DND-41 (cell line): ENCODE data around the gene STAG3.

Experiments
- ATAC-seq: fragments of 200-7000 bp; cut with Tn5 transposase; 3 replicates; pipeline ENCODE4 v1.9.1; 2021; ENCODE audit warnings: low read depth; ENCODE audit not compliant: insufficient read depth
- DNase-seq: peaks from one replicate; pipeline ENCODE4 v3.0.0-alpha.2; 2020
- H2AFZ ChIP-seq: 2 replicates; pipeline ENCODE4 v1.6.0; 2012; ENCODE audit warnings: low read depth, low read length
- H3K27ac ChIP-seq: 2 replicates; pipeline ENCODE4 v1.5.1; 2012; ENCODE audit warnings: low read length, inconsistent platforms
- H3K27me3 ChIP-seq: fragments of 200-600 bp; sonication (generic); 2 replicates; pipeline ENCODE4 v1.6.0; 2012; ENCODE audit warnings: low read length, mild to moderate bottlenecking, inconsistent platforms; ENCODE audit not compliant: insufficient read depth, poor library complexity
- H3K36me3 ChIP-seq: 2 replicates; pipeline ENCODE4 v1.5.1; 2012; ENCODE audit warnings: low read length, inconsistent platforms; ENCODE audit not compliant: insufficient read depth
- H3K4me1 ChIP-seq: 2 replicates; pipeline ENCODE4 v1.5.1; 2012; ENCODE audit warnings: mild to moderate bottlenecking, low read length; ENCODE audit not compliant: insufficient read depth
- H3K4me2 ChIP-seq: 2 replicates; pipeline ENCODE4 v1.6.0; 2012; ENCODE audit warnings: mild to moderate bottlenecking, moderate library complexity, low read length, inconsistent platforms; ENCODE audit not compliant: insufficient read depth
- H3K4me3 ChIP-seq, 2 experiments: fragments of 200-600 bp in 1 of 2; shearing (Covaris generic) in 1 of 2; 2 replicates each; pipeline ENCODE4 v1.5.1; 2012 to 2016; ENCODE audit warnings: inconsistent platforms in 2 of 2, low read length in 2 of 2, mild to moderate bottlenecking in 2 of 2, low read depth in 1 of 2, moderate library complexity in 1 of 2
- H3K79me2 ChIP-seq: 2 replicates; pipeline ENCODE4 v1.6.0; 2012; ENCODE audit warnings: low read length, inconsistent platforms; ENCODE audit not compliant: insufficient read depth
- H3K9ac ChIP-seq: 2 replicates; pipeline ENCODE4 v1.6.0; 2012; ENCODE audit warnings: low read depth, mild to moderate bottlenecking, inconsistent platforms, low read length, moderate library complexity
- H3K9me3 ChIP-seq: 2 replicates; pipeline ENCODE4 v1.5.1; 2012; ENCODE audit warnings: low read length, moderate library complexity, mild to moderate bottlenecking, inconsistent platforms; ENCODE audit not compliant: insufficient read depth, severe bottlenecking
- H4K20me1 ChIP-seq: 2 replicates; pipeline ENCODE4 v1.6.0; 2012; ENCODE audit warnings: low read length; ENCODE audit not compliant: insufficient read depth
- EZH2 ChIP-seq: IDR thresholded peaks from 3 replicates; pipeline ENCODE4 v1.6.1; 2012; ENCODE audit warnings: borderline replicate concordance, low read depth, mild to moderate bottlenecking, moderate library complexity, low read length, inconsistent platforms; ENCODE audit not compliant: severe bottlenecking
- TF ChIP-seq, protein P1 (sequence below): IDR thresholded peaks from 2 replicates; pipeline ENCODE4 v1.5.1; 2012; ENCODE audit warnings: borderline replicate concordance, low read length, moderate library complexity, mild to moderate bottlenecking; ENCODE audit not compliant: poor library complexity, severe bottlenecking; ENCODE audit errors: extremely low read depth

The STAG3 gene

GRCh38 chr7:100157069-100157333 lies 20.7 kb upstream of the STAG3 start:
- Histone ChIP-seq H2AFZ (no peak overlapping the region), H3K9ac (peak overlapping the region; percentile 96; the same call in 1 of the 2 replicates), H3K4me2 (peak overlapping the region; percentile 68), H3K27ac (no peak overlapping the region), H3K36me3 (peaks cover 51% of the 10 kb centered on the region), H4K20me1 (peaks cover 27% of the 10 kb centered on the region), H3K27me3 (no peaks in the 10 kb centered on the region), H3K4me3 (peak overlapping the region in 1 of 2 experiments; percentile 87; a peak in 2 of 4 replicates), H3K79me2 (peaks cover 42% of the 10 kb centered on the region), H3K9me3 (no peaks in the 10 kb centered on the region), H3K4me1 (peaks cover 36% of the 10 kb centered on the region)
- no peak for DNase-seq
- no peak for TF ChIP-seq EZH2
- TF ChIP-seq, protein P1, sequence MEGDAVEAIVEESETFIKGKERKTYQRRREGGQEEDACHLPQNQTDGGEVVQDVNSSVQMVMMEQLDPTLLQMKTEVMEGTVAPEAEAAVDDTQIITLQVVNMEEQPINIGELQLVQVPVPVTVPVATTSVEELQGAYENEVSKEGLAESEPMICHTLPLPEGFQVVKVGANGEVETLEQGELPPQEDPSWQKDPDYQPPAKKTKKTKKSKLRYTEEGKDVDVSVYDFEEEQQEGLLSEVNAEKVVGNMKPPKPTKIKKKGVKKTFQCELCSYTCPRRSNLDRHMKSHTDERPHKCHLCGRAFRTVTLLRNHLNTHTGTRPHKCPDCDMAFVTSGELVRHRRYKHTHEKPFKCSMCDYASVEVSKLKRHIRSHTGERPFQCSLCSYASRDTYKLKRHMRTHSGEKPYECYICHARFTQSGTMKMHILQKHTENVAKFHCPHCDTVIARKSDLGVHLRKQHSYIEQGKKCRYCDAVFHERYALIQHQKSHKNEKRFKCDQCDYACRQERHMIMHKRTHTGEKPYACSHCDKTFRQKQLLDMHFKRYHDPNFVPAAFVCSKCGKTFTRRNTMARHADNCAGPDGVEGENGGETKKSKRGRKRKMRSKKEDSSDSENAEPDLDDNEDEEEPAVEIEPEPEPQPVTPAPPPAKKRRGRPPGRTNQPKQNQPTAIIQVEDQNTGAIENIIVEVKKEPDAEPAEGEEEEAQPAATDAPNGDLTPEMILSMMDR: no peak
- no peak for ATAC-seq

DNA sequence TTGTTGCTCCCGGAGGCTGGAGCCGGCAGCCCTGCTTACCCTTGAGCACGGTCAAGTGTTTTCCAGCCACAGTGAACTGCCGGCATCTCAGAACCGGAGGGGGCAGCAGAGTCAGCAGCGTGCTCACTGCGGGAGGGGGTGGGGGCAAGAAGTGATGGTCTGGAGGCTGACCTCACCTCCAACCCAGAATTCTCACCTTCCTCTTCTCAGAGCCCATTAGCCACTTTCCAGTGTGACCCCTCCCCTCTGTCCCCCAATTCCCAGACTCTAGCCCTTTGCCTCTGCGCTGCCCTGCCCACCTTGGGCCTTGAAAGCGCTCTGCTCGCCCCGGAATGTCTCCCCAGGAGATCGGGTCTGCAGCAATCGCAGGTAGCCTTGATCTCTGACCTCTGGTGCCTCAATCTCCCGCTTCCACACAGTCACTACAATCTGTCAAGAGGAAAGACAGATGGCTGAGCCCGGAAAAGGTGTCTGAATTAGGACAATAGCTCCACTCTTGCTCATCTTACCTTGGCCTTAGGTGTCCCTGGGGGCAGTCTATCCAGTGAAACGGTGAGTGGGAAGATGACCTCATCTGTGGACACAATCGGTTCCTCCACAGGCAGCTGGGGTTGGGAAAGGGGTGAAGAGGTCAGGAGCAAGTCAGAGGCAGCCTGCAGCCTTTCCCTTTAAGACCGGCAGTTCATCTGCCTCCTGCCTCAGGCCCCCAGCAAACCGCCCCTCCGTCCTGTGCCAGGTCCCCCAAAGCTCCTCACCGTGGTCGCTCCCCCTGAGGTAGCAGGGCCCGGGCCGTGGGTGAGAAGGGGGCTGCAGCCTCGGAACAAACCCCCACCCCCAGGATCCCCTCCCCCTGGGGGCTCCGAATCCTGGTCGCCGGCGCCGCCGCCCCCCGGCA lies 20.1 kb upstream of the STAG3 start:
- H3K36me3 ChIP-seq: peaks cover 47% of the 10 kb centered on the region
- no peaks in the 10 kb centered on the region for H3K27me3 ChIP-seq
- H3K79me2 ChIP-seq: peaks cover 42% of the 10 kb centered on the region
- DNase-seq (no peak), ATAC-seq (peak; percentile 10; the same call in 1 of the 3 replicates)
- H3K27ac ChIP-seq: peak overlapping the region; percentile 69
- TF ChIP-seq, protein P1: no peak
- no peak for TF ChIP-seq EZH2
- peaks cover 36% of the 10 kb centered on the region for H3K4me1 ChIP-seq
- H4K20me1 ChIP-seq: peaks cover 27% of the 10 kb centered on the region
- no peaks in the 10 kb centered on the region for H3K9me3 ChIP-seq
- H3K4me2 ChIP-seq: peak overlapping the region; percentile 68
- peak overlapping the region; percentile 96 for H3K9ac ChIP-seq
- no peak overlapping the region for H2AFZ ChIP-seq
- peak overlapping the region; percentile 87 to 99 for H3K4me3 ChIP-seq

DNA sequence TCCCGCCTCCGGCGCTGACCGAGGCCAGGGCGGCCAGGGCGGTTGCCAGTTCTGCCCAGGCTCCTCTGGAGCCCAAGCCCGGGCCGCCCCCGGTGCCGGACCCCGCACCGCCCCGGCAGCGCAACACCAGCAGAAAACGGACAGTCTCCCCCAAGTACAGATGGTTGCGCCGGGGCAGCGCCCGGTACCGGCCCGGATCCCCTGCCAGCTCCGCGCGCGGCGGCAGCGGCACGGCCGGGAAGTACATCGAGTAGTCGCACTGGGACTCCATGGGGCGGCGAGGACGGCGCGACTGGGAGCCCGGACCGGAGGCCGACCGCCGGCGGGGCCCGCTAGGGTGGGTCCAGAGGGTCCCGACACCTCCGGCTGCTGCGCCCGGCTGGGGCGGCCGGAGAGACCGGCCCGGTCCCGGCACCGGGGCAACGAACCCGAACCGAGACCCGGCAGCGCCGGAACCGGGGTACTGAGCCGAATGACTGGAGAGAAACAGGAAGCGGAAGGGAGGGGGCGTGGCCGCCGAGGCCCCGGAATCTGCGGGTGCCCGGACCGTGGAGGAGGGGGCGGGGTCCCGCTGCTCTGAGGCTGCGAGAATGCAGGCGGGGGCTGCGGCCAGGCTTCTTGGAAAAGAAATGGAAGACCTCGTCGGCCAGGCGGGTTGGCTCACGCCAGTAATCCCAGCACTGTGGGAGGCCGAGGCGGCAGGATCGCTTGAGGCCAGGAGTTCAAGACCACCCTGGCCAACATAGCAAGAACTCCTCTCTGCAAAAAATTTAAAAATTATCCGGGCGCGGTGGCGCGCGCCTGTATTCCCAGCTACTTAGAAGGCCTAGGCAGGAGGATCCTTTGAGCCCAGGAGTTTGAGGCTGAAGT lies 19.3 kb upstream of the STAG3 start, which contains the start of gene TRAPPC14:
Gene TRAPPC14, minus strand, starts transcription at position 495 of the 870 bp plus-strand sequence. Its CDS starts 224 bp downstream, at position 271.
- Histone ChIP-seq H3K27ac (peak within 1 kb of the TSS; percentile 69), H3K4me1 (peaks cover 36% of the 10 kb centered on the region)
- no peak for TF ChIP-seq EZH2
- TF ChIP-seq, protein P1: no peak

More for the DNA sequence above, 19.3 kb upstream of the STAG3 start, which contains the start of gene TRAPPC14:
- peaks cover 27% of the 10 kb centered on the region for H4K20me1 ChIP-seq
- H3K27me3 ChIP-seq: no peaks in the 10 kb centered on the region
- H3K9ac ChIP-seq: peak within 1 kb of the TSS; percentile 96
- peaks cover 41% of the 10 kb centered on the region for H3K36me3 ChIP-seq
- H3K79me2 ChIP-seq: peaks cover 42% of the 10 kb centered on the region
- H3K9me3 ChIP-seq: no peaks in the 10 kb centered on the region
- DNase-seq: peak; percentile 96
- peak within 1 kb of the TSS; percentile 87 to 99 for H3K4me3 ChIP-seq
- peak; percentile 92 for ATAC-seq
- peak within 1 kb of the TSS; percentile 73 for H2AFZ ChIP-seq
- peak within 1 kb of the TSS; percentile 68 for H3K4me2 ChIP-seq
